HG02970 (cell line): ENCODE results near the gene PMVK.
"Not testable (repeated sequence)": the region's sequence is repeated elsewhere in the genome, so short reads cannot be mapped to it uniquely, and the experiment has no call there.

Source experiments
- ATAC-seq: cut with Tn5 transposase; IDR thresholded peaks from one replicate; pipeline ENCODE4 v1.9.1; 2021; ENCODE audit warnings: mild to moderate bottlenecking, moderate library complexity, moderate number of reproducible peaks; ENCODE audit not compliant: unreplicated experiment, low FRiP score

Gene PMVK

DNA sequence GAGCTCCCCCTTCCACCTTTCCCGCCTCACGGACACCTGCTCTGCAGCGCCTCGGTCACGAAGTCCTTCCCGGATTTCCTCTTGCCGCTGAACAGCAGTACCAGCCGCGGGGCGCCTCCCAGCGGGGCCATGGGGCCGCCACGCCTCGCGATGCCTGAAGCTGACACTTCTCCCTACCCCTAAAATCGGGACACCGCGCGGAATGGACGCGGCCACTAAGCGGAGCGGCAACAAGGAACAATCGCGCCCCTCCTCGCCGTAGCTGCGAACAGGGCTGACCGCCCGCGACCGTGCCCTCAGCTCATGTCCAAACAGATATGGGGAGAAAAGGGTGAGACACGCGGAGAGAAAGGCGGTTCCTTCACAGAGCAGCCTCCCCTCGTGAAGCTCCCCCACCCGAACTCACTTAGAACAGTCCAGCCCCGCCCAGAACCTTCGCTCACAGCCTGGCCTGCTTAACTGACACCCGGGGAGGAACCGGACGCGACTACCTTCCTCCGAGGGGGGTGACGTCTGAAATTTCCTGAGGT lies at the start of gene PMVK:
PMVK (minus strand) TSS at position 165 of the 530 bp plus-strand sequence; CDS start at position 131, 34 bp downstream.
- ATAC-seq: peak; percentile 75

DNA sequence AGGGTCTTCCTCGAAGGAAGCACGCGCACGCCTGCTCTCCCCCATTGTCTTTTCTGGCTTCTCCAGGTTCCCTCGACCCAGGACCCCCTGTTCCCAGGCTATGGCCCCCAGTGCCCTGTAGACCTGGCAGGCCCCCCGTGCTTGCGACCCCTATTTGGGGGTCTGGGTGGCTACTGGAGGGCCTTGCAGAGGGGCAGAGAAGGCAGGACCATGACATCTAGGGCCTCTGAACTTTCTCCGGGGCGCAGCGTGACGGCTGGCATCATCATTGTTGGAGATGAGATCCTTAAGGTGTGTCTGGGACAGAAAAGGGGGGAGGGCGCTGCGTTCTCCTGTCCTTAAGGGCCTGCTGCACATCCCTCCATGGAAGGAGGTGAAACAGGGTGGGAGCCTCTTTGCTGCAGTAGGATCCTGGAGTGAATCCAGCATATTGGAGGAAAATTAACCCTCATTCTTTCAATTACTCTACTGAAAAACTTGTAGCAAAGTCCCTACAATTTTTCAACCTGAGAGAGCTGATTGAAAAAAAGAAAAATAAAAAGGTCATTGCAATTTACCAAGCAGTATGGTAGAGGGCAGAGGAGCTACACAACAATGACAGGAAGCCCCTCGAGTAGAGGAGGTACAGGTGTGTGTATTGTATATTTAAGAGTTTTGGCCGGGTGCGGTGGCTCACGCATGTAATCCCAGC lies 47.4 kb upstream of the PMVK start:
- ATAC-seq: no peak

DNA sequence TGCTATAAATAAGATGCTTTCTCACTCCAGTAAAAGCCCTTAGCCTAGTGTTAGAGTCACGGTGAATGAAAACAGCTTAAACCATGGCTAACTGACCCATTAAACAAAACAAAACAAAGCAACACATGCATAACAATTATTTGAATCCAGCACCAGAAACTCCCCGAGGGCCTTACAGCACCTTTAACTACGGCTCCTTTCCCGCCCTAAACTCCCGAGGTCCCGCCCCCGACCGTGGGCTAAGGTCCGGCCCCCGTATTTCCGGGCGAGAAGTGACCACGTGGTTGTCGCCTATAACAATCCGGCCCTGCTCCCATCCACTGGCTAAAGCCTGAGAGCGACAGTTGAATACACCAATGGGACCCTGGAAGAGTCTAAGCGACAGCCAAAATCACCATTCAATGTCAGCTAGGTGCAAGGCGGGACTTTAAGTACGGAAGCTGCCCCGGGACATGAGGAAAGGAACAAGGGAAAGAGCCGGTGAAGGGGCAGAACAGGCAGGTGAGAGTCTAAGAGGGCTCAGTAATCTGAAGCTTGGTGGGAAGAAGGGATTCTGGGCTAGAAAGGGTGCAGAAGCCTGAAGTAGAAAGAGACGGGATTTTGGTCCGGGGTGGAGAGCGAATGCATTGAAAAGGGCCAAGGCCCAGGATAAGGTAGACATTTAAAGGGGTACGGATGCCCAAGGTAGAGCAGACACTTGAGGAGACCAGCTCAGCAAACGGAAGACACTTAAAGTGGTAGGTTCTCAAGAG lies 46.6 kb upstream of the PMVK start, which contains the start of gene FLAD1:
FLAD1 (plus strand) TSS at position 448 of the 752 bp plus-strand sequence. CDS start 351 bp downstream, outside the sequence.
- peak; percentile 97 for ATAC-seq

DNA sequence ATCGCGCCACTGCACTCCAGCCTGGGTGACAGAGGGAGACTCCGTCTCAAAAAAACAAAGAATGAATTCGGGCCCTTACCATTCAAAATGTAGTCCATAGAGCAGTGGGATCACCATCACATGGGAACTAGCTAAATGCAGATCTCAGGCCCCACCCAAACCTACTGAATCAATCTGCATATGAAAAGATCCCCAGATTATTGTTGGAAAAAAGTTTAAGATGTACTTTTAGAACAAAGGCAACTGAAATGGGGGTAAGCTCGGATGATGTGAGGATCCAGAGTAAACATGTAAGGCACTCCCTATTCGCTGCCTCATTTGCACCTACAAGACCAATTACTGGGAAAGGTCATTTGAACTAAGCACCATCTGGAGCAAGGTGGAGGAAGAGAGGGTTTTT lies 45.8 kb upstream of the PMVK start:
- ATAC-seq: no peak

DNA sequence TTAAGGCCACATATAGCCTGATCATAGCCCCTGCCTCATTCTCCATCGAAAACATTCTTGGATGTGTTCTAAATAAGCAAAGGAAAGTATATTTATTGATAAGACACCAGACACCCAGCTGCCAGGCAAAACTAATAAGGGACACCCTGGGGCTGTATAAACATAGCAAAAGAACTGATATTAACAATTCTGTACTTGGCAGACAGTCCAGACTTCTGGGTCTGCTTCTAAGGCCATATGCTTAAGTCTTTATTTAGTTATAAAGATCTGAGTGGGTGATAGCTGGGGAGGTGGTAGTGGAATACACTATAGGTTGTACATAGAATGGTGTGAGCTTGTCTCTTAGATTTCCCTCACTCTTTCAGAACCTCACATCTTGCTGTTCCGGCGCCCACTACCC lies 41.8 kb upstream of the PMVK start:
- no peak for ATAC-seq

DNA sequence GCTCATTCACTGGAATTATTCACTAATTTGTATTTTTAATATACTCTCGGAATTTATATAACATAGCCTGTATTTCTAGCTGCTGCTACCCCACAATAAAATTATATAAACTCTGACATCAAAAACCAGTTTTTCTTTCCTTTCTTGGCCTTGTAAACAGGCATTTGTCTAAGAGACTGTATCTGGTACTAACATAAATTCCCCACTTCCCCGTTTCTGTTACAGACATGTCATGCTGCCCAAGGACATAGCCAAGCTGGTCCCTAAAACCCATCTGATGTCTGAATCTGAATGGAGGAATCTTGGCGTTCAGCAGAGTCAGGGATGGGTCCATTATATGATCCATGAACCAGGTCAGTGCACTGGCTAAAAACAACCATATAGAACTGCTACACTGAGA lies 41.2 kb upstream of the PMVK start:
- ATAC-seq: not testable (repeated sequence)

DNA sequence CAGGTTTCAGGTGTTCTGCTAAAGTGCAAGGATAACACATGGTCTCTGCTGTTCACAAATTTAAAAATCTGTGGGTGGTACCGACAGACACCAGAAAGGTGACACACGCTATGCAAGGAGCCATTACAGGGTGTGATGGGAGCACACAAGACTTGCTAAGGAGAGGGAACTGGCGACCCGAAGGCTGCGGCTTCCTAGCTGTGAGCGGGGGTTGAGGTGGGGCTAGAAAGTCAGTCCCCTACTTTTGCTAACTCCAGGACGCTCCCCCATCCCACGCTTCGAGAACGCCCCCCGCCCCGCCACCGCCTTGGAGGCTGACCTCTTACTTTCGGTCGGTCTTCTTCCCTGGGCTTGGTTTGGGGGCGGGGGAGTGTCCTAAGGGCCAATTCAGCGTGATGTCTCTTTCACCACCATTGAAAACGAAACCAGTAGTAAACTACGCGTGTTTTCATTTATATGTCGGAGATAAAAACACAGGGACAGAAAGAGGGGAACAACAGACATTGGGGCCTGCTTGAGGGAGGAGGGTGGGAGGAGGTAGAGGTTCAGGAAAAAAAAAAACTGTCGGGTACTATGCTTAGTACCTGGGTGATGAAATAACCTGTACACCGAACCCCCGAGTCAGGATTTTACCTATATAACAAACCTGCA lies 39.0 kb upstream of the PMVK start:
- no peak for ATAC-seq

DNA sequence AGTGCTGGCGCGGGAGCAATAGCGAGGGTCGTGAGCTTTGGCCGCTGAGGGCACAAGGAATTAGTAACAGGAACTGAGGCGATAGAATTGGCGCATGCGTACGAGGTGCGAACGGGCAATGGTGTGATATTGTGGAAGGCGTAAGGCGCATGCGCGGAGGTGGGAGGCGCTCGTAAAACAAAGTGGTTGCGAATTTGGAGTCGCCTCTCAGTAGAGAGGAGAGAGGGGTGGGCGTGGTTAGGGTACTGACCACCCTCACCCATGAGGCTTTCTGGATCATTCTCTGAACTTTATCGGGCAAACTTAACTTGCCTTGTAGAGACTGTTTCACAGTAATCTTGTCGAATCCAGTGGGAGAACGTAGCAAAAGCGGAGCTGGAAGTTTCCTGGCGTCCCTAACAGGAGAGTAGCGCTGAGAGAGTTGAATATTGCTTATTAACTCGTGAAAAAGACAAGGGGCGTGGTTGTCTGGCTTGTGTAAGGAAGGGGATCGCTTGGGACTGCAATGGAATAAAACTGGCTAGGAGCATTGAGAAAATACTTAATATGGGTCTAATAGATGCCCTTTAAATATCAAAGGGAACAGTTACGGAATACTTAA lies 38.4 kb upstream of the PMVK start:
- peak; percentile 52 for ATAC-seq

DNA sequence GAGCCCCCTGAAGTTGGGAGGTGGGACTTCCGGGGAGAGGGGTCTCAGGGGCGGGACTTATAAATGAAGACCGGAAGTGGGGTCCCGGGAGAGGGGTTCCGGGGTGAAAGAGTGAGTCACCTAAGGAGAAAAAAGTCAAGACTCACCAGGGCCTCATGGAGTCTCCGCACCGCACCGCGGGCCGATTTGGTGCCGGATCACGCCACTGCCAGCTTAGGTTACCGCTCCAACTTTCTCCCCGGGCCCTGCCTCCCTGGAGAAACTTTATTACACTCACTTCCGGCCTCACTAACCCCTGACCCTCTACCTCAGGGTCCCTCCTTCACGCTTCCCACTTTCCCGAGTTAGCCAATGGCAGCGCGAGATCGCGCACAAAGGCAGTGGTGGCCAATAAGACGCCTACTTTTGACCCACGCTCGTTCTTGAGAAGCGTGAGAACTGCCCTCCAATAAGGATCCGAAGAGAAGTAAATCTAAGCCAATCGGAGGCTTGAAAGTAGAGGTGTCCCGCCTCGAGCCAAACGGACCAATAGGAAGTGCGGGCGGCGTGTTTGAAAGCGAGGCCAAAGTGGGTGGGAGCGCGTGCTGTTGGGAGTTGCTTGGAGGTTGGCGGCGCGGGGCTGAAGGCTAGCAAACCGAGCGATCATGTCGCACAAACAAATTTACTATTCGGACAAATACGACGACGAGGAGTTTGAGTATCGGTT lies 37.7 kb upstream of the PMVK start, which contains the start of gene CKS1B:
CKS1B (plus strand) TSS at position 580 of the 706 bp plus-strand sequence; CDS start at position 645, 65 bp downstream.
- peak; percentile 78 for ATAC-seq

DNA sequence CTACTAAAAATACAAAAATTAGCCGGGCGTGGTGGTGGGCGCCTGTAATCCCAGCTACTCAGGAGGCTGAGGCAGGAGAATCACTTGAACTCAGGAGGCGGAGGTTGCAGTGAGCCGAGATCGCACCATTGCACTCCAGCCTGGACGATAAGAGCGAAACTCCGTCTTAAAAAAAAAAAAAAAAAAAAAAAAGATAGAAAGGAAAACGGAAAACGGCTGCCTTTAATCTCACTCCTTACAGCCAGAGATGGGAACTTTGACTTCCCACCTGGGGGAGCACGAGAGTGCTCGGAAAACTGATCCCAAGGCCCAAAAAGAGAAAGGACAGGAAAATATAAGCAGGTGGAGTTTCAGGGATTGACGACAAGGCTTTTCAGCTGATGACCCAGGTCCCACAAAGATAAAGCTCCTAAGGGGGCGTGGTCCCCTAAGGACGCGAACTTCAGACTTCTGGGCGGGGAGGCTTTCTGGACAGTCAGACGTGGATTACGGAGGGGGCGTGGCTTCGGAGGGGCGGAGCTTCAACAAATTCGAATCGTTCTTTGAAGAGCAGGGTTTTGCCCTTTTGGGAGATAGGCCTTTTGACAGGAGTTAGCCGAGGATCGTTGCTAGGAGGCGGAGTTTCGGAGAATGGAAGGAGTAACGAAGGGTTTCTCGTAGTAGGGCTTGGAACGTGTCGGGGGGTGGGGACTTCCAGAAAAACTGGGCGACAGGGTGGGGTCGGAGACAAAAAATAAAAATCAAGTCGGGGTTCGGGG lies 37.0 kb upstream of the PMVK start:
- ATAC-seq: peak; percentile 15

DNA sequence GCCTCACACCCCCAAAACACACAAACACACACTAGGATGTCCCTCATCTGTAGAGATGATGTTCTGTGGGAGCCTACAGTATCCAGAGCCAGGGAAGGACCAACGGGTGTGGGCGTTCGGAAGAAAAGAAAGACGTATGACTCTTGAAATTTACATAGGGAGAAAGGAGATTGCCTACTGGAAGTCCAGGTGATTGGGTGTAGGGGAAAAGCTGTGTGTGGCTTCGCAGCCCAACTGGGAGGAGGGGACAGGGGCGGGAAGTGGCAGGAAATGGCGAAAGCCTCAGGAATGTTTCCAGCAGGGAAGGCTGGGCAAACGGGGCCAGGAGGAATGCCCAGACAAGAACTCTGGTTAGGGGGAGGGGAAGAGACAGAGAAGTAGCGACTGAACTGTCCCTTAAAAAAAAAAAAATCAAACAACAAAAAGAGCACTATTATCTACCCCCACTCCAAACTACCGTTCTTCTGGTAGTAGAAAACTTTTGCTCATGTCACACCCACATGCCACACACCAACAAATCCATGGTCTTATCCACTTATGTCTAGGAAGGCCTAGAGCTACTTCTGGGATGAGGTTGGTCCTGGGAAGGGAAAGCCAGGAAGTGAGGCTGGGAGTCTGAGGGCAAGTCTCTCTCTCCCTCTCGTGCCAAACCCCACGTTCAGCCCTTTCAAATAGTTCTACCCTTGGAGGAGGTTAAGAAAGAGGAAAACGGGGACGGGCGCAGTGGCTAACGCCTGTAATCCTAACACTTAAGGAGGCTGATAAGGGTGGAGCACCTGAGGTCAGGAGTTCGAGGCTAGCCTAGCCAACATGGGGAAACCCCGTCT lies 36.2 kb upstream of the PMVK start:
- no peak for ATAC-seq

DNA sequence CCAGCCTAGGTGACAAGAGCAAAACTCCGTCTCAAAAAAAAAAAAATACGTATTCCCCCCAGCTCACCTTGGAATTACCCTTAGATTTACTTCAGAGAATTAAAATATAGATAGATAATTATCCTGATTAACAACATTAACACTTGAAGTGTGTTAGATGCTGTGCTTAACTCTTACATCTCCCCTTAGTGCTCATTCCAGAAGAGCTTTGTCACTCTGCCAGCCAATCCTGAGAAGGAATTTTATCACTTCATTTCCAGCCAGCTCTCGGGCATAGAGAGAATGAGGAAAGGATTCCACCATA lies 35.6 kb upstream of the PMVK start:
- ATAC-seq: no peak

DNA sequence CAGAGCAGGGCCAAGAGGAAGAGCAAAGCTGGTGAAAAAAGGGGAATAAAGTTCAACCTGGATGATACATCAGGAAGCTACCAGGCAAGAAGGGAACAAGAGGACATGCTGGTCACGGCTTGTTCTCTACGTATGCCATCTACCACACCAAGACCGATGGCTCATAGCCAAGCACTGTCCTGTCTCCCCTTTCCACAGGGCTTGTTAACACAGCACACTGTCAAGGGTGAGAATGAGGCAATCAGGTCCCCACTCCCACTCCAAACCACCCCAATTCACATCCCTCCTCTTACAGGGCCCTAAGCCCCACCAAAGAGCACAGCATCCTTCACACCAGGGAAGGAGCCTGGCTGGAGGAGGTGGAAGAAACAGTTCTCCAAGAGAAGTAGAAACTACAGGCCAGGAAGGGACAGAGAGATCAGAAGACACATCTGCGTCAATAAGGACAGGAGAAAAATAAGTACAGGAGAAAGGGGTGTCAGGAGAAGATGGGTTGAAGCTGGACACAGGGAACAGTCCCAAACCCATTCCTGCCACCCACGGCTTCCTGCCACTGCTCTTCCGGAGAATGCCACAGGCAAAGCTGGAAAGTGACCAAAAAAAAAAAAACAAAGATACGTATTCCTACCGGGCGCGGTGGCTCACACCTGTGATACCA lies 35.0 kb upstream of the PMVK start:
- no peak for ATAC-seq

DNA sequence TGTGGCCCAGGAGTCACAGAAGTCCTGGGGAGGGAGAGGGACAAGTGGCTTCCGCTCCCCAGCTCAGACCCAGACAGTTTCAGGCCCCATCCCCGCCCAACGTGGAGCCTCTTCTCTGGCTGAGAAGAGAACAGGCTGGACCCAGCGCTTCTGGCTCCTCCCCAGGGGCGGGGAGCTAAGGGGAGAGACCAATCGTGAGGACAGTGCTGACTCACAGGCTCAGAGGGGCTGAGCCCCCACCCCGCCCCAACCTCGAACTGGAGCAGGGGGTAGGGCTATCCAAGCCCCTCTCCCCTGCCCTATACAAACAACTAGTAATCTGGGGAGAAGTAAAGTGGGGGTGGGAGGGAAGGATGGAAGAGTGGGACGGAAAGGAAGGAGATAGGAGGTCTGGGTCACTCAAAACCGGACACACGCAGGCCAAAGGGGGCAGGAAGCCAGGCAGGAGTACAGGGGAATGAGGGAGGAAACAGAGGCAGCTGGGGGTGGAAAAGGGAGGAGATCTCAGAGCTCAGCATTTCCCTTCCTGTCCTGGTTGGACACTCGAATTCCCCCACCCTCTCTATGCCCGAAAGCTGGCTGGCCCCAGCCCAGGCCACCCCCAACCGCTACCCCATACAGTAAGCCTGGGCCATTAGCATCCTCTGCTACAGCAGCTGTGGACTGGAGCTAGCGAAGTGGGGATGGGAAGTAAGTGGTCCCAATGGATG lies 34.3 kb upstream of the PMVK start, which contains the start of gene SHC1:
SHC1 (minus strand) TSS at position 117 of the 710 bp plus-strand sequence. CDS start 221 bp downstream, outside the sequence.
- no peak for ATAC-seq

DNA sequence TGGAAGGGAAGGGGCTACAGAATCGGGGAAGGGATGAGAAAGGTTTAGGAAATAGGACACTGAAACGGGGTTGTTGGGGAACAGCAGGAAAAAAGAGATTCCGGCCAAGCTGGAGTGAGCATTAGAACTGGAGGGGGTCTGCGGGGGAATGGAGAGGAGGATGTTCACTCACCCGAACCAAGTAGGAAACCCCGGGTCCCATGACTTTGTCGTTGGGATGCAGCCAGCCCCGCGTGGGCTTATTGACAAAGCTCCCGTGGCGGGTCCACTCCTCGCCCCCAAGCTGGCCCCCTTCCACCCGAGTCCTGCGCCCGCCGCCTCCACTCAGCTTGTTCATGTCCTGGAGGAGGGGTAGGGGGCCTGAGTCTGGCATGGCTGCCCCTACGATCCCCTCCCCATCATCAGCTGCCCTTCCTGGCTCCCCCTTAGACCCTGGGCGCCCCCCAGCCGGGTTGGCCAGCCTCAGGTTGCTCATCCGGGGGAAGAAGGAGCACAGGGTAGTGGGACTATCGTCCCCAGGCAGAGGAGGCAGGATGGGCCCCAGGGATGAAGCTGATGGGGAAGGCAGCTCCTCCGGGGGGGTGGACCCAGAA lies 33.4 kb upstream of the PMVK start:
- ATAC-seq: no peak

DNA sequence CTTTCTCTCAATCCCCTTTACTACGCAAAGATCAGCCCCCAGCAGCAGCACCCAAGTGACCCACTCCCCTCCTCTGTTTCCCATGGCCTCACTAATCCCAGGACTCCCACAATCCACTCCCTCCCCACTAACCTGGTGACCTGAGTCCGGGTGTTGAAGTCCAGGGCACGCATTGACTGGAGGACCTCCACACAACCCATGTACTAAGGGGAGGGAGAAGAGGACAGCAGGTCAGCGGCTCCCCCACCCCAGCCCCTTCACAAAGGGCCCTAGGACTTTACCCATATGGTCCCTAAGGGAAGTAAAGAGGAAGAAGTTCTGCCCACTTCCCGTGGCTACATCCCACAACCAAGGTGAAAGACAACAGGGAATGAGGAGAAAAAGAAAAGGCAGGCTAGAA lies 32.7 kb upstream of the PMVK start:
- ATAC-seq: no peak

DNA sequence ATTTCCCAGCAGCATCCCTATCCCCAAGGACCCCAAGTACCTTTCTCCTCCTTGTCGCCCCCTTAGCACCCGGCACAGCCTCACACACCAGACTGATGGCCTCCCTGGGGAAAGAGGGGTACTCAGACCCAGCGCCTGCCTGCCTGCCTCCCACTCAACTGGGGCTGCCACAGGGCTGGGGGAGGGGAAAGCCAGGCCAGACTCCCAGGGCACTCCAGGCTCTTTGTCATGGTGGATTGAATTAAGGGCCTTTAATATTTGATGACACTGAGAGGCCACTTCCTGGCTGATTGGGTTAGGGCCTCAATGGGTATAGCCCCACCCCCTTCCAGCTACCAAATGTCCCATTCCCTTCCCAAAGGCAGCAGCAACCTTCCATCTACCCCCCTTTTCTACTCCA lies 32.2 kb upstream of the PMVK start:
- no peak for ATAC-seq
